K562 (cell line): ENCODE measurements around the gene LRRC8E. TPM values are rescaled to one million over a fixed set of nuclear protein-coding genes. Genes with fewer than 3 reads are reported as not detected.

Source experiments
- ATAC-seq: fragments of 200-7000 bp; cut with Tn5 transposase; 3 replicates; pipeline ENCODE4 v1.9.1; 2020; ENCODE audit warnings: moderate library complexity
- BruUV-seq: library from RNA; stranded (reverse); fragments of 400-500 nt; replicated peaks from 2 replicates; lab custom pipeline; 2021; lab: Mats Ljungman, UMichigan
- CTCF ChIA-PET: fragments of 300-600 bp; formaldehyde crosslinking; extraction: SDS; loops from one replicate; lab custom pipeline; 2021; ENCODE audit warnings: low intra/inter-chr PET ratio; lab: Yijun Ruan, JAX
- POLR2A ChIA-PET: fragments of 300-600, 350-650 bp; sonication (Branson Sonifier 250); formaldehyde crosslinking; extraction: SDS; loops from one replicate; lab custom pipeline; 2021; ENCODE audit warnings: antibody characterized with exemption, inconsistent platforms; lab: Yijun Ruan, JAX
- DNase-seq, 4 experiments: peaks; one replicate each; pipeline versions ENCODE4 v3.0.0 to v3.0.0-alpha.2; 2011 to 2018; ENCODE audit warnings: low spot score in 3 of 4, mixed read lengths in 3 of 4; ENCODE audit errors: extremely low read depth in 1 of 4
- FAIRE-seq: peaks from 2 replicates; lab custom pipeline; 2011; peaks lifted over from hg19 to GRCh38; lab: Jason Lieb, UNC
- H2AFZ ChIP-seq: 2 replicates; pipeline ENCODE4 v1.6.0; 2011; ENCODE audit warnings: low read depth, low read length, control low read depth, inconsistent platforms
- H3K27ac ChIP-seq: fragments of 200-600 bp; 3 replicates; pipeline ENCODE4 v1.8.0; 2011; ENCODE audit warnings: low read depth, mild to moderate bottlenecking, control low read depth, inconsistent platforms, low read length, moderate library complexity, mixed read lengths; ENCODE audit errors: extremely low read depth
- H3K27me3 ChIP-seq, 2 experiments: fragments of 300-600 bp in 1 of 2; 2 replicates in 1 of 2; 3 replicates in 1 of 2; pipeline versions ENCODE4 v1.6.0 to v1.8.0; 2011; ENCODE audit warnings: inconsistent platforms in 2 of 2, low read length in 2 of 2, mild to moderate bottlenecking in 1 of 2, mixed read lengths in 1 of 2, moderate library complexity in 1 of 2; ENCODE audit not compliant: control insufficient read depth in 2 of 2, insufficient read depth in 2 of 2
- H3K36me3 ChIP-seq: fragments of 300-600 bp; 3 replicates; pipeline ENCODE4 v1.8.0; 2011; ENCODE audit warnings: mild to moderate bottlenecking, low read length, inconsistent platforms; ENCODE audit not compliant: control insufficient read depth, insufficient read depth
- H3K4me1 ChIP-seq, 2 experiments: fragments of 200-600 bp in 1 of 2; replicated peaks in 1 of 2; 2 replicates in 1 of 2; 3 replicates in 1 of 2; pipeline versions ENCODE4 v1.5.1 to v1.8.0; 2011; ENCODE audit warnings: inconsistent platforms in 2 of 2, low read length in 2 of 2, mild to moderate bottlenecking in 1 of 2, mixed read lengths in 1 of 2, moderate library complexity in 1 of 2; ENCODE audit not compliant: control insufficient read depth in 2 of 2, insufficient read depth in 2 of 2
- H3K4me2 ChIP-seq: 2 replicates; pipeline ENCODE4 v1.6.1; 2011; ENCODE audit warnings: low read length, control low read depth, inconsistent platforms, mixed read lengths; ENCODE audit not compliant: insufficient read depth
- H3K4me3 ChIP-seq: fragments of 200-600 bp; sonication (generic), shearing (Covaris generic); 2 replicates; pipeline ENCODE4 v1.5.1; 2016; ENCODE audit warnings: control low read depth, inconsistent platforms
- H3K79me2 ChIP-seq: fragments of 200-600 bp; 3 replicates; pipeline ENCODE4 v1.8.0; 2011; ENCODE audit warnings: low read length, inconsistent platforms; ENCODE audit not compliant: control insufficient read depth, insufficient read depth
- H3K9ac ChIP-seq, 2 experiments: 2 replicates each; pipeline versions ENCODE4 v1.6.0 to v1.6.1; 2011; ENCODE audit warnings: low read depth in 2 of 2, low read length in 2 of 2, control low read depth in 1 of 2, inconsistent platforms in 1 of 2, mild to moderate bottlenecking in 1 of 2, mixed read lengths in 1 of 2; ENCODE audit not compliant: insufficient read depth in 1 of 2
- H3K9me1 ChIP-seq: one replicate; pipeline ENCODE4 v1.6.0; 2011; ENCODE audit warnings: inconsistent platforms, mild to moderate bottlenecking, low read length, moderate library complexity; ENCODE audit not compliant: control insufficient read depth, insufficient read depth
- H3K9me3 ChIP-seq: replicated peaks from 2 replicates; pipeline ENCODE4 v1.5.1; 2011; ENCODE audit warnings: low read depth, low read length, inconsistent platforms; ENCODE audit not compliant: control insufficient read depth, insufficient read depth
- H4K20me1 ChIP-seq: replicated peaks from 2 replicates; pipeline ENCODE4 v1.6.1; 2011; ENCODE audit warnings: low read length, inconsistent platforms, mixed read lengths; ENCODE audit not compliant: control insufficient read depth, insufficient read depth
- CREB3L1 ChIP-seq: fragments of 450-650 bp; IDR thresholded peaks from 2 replicates; pipeline ENCODE4 v1.6.1; 2014; ENCODE audit warnings: low read depth, mild to moderate bottlenecking, moderate library complexity, borderline replicate concordance
- POLR2A ChIP-seq: fragments of 450-650 bp; conservative IDR thresholded peaks from 2 replicates; pipeline ENCODE4 v1.6.1; 2016
- U2AF2 ChIP-seq: fragments of 200-400 bp; formaldehyde crosslinking; optimal IDR thresholded peaks from 2 replicates; pipeline ENCODE3; 2017; ENCODE audit warnings: low read depth, mild to moderate bottlenecking, low read length
- ZNF224 ChIP-seq: sonication (generic); formaldehyde crosslinking; IDR thresholded peaks from 2 replicates; pipeline ENCODE4 v1.8.0; 2022; ENCODE audit warnings: mild to moderate bottlenecking, missing genetic modification reagents
- WGBS: fragments of 100-300 bp; shearing (Covaris generic); methylation state at CpG from one replicate; pipeline ENCODE4 v1.1.6; 2016; ENCODE audit warnings: low coverage, mixed read lengths; ENCODE audit not compliant: insufficient coverage; ENCODE audit errors: missing lambda C conversion rate; 5-methylcytosine and 5-hydroxymethylcytosine counted together
- in situ Hi-C: fragments of 300-500 bp; cut with MboI; formaldehyde crosslinking; loops from 4 replicates; pipeline ENCODE4 v1.15.0; 2018; ENCODE audit warnings: inconsistent platforms, mixed read lengths
- intact Hi-C: fragments of 100-400 bp; cut with micrococcal nuclease; formaldehyde crosslinking; loops from 2 replicates; pipeline ENCODE4 v1.14.2; 2022
- polyA plus RNA-seq, 8 experiments: library from polyadenylated mRNA; depleted of rRNA in 4 of 8; stranded (reverse) in 5 of 8; unstranded in 3 of 8; fragments of >200 nt; fragmentation: Nextera tagmentation in 2 of 8; fragmentation: Illumina TruSeq in 1 of 8; extraction: Ambion mirVana in 2 of 8; extraction: Trizol in 1 of 8; gene quantifications; 2 replicates each; pipeline versions ENCODE4 v1.2.1 to v1.2.3, GENCODE V29; 2011 to 2014; ENCODE audit warnings: inconsistent platforms in 1 of 8, missing spikeins in 1 of 8
- total RNA-seq, 7 experiments: library from RNA; depleted of rRNA in 6 of 7; stranded (reverse); fragments of >200 nt in 6 of 7; fragmentation: Illumina TruSeq in 2 of 7; extraction: Trizol in 2 of 7; gene quantifications; 2 replicates each; pipeline versions ENCODE4 v1.2.1 to v1.2.3, GENCODE V29; 2011 to 2021; ENCODE audit warnings: low replicate concordance in 1 of 7
- TF ChIP-seq, protein P1 (sequence below): fragments of 450-650 bp; IDR thresholded peaks from 2 replicates; pipeline ENCODE4 v1.6.1; 2018; ENCODE audit not compliant: partially characterized antibody

The LRRC8E gene
- total and polyA plus RNA-seq, 9 of the 15 experiments (the other 6 are each of a cell fraction or from before 2014, with no cell fraction given): 0.08 to 5.7 (median 3.5) TPM; not detected in 1

DNA sequence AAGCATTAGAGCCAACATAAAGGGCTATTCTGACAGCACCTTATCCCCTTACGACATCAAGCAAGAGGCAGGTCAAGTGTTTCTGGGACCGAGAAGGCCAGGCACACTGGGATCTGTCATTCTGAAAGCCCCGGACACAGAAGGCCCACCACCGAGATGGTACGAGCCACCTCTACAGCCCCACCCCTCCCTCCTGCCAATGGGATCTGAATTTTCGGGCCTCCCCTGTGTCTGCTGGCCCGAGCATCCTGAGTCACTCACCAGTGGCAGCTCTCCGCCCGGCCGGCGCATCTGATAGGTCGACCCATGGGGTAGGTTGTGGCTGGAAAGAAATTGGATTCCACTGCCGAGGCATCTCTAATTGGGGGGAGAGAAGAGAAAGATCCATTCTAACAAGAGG, 52.5 kb downstream of the LRRC8E start:
- in situ Hi-C loops: no loop called here
- POLR2A ChIA-PET: interaction anchor here (1.2 to 1.6 kb wide), 2 partner anchors 10 to 12 kb away, joined by 5 to 6 read pairs; no protein-coding TSS in a partner anchor
- Histone ChIP-seq H3K4me2 (no peak overlapping the region), H3K4me3 (no peak overlapping the region), H3K9ac (peak overlapping the region in 1 of 2 experiments; percentile 95; a peak in 1 of 4 replicates), H2AFZ (no peak overlapping the region), H4K20me1 (no peaks in the 10 kb centered on the region), H3K4me1 (peaks cover 11 to 33% of the 10 kb centered on the region in 2 experiments; a peak in 4 of 5 replicates), H3K79me2 (peaks cover 67% of the 10 kb centered on the region), H3K36me3 (peaks cover 64% of the 10 kb centered on the region), H3K9me3 (no peaks in the 10 kb centered on the region), H3K9me1 (peaks cover 4% of the 10 kb centered on the region), H3K27ac (no peak overlapping the region), H3K27me3 (no peaks in the 10 kb centered on the region)
- BruUV-seq: no TSS peak
- CTCF ChIA-PET: no interaction called here
- WGBS: 94% methylated on average over 13 of the region's 13 CpGs
- ATAC-seq (no peak), FAIRE-seq (no peak), DNase-seq (no peak)
- 0 out of 2 replicates have a peak, but pooled peaks have one; percentile 8 for TF ChIP-seq POLR2A
- TF ChIP-seq ZNF224 (CRISPR knock-in tag): no peak
- TF ChIP-seq CREB3L1: no peak
- TF ChIP-seq U2AF2: no peak
- TF ChIP-seq, protein P1, sequence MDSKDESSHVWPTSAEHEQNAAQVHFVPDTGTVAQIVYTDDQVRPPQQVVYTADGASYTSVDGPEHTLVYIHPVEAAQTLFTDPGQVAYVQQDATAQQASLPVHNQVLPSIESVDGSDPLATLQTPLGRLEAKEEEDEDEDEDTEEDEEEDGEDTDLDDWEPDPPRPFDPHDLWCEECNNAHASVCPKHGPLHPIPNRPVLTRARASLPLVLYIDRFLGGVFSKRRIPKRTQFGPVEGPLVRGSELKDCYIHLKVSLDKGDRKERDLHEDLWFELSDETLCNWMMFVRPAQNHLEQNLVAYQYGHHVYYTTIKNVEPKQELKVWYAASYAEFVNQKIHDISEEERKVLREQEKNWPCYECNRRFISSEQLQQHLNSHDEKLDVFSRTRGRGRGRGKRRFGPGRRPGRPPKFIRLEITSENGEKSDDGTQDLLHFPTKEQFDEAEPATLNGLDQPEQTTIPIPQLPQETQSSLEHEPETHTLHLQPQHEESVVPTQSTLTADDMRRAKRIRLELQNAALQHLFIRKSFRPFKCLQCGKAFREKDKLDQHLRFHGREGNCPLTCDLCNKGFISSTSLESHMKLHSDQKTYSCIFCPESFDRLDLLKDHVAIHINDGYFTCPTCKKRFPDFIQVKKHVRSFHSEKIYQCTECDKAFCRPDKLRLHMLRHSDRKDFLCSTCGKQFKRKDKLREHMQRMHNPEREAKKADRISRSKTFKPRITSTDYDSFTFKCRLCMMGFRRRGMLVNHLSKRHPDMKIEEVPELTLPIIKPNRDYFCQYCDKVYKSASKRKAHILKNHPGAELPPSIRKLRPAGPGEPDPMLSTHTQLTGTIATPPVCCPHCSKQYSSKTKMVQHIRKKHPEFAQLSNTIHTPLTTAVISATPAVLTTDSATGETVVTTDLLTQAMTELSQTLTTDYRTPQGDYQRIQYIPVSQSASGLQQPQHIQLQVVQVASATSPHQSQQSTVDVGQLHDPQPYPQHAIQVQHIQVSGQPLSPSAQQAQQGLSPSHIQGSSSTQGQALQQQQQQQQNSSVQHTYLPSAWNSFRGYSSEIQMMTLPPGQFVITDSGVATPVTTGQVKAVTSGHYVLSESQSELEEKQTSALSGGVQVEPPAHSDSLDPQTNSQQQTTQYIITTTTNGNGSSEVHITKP: peak; percentile 21
- intact Hi-C loops: loop anchor here (5.0 to 10.0 kb wide), 2 partner anchors 124 to 211 kb away; no protein-coding TSS in a partner anchor
